ENCODE data around the gene NGFR. TPM values are rescaled to one million over a fixed set of nuclear protein-coding genes. Genes with fewer than 3 reads are reported as not detected.
A peak's percentile ranks its signal among the peaks of the same experiment; 100 is the strongest.

Gene NGFR
- total and polyA plus RNA-seq, 2 donors (not counting 1 experiment from before 2014, with no cell fraction given), result 0.14 to 0.17 TPM

DNA sequence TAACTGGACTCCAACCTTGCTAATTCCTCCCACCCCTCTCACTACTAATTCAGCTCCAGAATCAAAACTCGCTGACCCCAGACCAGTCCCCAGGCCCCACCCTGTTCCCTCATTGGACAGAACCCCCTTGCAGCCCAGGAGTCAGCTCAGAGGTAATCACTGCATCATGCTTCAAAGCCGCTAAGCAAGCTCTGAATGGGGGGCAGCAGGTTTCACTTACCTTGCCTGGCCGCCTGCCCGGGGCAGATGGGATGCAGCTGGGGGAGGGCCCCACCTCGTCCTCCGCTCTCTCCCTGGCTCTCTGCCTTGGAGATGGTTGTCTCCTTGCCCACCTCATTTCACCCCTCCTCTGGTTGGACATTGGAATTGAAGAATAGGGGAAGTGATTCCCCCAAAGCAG is 4.8 kb upstream of the NGFR start:
- peaks cover 17% of the 10 kb centered on the region for H3K27me3 ChIP-seq (ENCODE audit: control insufficient read depth, insufficient read depth, low read length)
- no peak for TF ChIP-seq EZH2 (IDR thresholded peaks at IDR 0.05; ENCODE audit: low read length, missing control alignments)
- TF ChIP-seq, protein P1, sequence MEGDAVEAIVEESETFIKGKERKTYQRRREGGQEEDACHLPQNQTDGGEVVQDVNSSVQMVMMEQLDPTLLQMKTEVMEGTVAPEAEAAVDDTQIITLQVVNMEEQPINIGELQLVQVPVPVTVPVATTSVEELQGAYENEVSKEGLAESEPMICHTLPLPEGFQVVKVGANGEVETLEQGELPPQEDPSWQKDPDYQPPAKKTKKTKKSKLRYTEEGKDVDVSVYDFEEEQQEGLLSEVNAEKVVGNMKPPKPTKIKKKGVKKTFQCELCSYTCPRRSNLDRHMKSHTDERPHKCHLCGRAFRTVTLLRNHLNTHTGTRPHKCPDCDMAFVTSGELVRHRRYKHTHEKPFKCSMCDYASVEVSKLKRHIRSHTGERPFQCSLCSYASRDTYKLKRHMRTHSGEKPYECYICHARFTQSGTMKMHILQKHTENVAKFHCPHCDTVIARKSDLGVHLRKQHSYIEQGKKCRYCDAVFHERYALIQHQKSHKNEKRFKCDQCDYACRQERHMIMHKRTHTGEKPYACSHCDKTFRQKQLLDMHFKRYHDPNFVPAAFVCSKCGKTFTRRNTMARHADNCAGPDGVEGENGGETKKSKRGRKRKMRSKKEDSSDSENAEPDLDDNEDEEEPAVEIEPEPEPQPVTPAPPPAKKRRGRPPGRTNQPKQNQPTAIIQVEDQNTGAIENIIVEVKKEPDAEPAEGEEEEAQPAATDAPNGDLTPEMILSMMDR (conservative IDR thresholded peaks at IDR 0.05 in 1 of 2, IDR thresholded peaks at IDR 0.05 in 1 of 2; ENCODE audit: low read depth in 1 of 2, low read length in 2 of 2), result no peak
- H3K79me2 ChIP-seq (ENCODE audit: control insufficient read depth, insufficient read depth, low read length), result no peaks in the 10 kb centered on the region
- no peaks in the 10 kb centered on the region for H3K36me3 ChIP-seq (ENCODE audit: control insufficient read depth, insufficient read depth, low read length)
- no peaks in the 10 kb centered on the region for H3K9me3 ChIP-seq (ENCODE audit: control insufficient read depth, insufficient read depth, low read depth, low read length)
- no peak overlapping the region for H3K4me3 ChIP-seq (replicated peaks in 1 of 4; ENCODE audit: control extremely low read depth in 1 of 4, insufficient read depth in 1 of 4, low read depth in 3 of 4, low read length in 4 of 4)
- no peak overlapping the region for H3K4me2 ChIP-seq (ENCODE audit: extremely low read depth, insufficient read depth, low read length)
- H3K27ac ChIP-seq (ENCODE audit: insufficient read depth, low read length), result no peak overlapping the region
- H3K4me1 ChIP-seq (ENCODE audit: control insufficient read depth, extremely low read depth, insufficient read depth, low read length), result no peaks in the 10 kb centered on the region
- no peak for DNase-seq (ENCODE audit: low read depth in 2 of 2)
- H2AFZ ChIP-seq (ENCODE audit: low read length), result no peak overlapping the region
- H4K20me1 ChIP-seq (ENCODE audit: control insufficient read depth, extremely low read depth, insufficient read depth, low read length), result no peaks in the 10 kb centered on the region
- H3K9ac ChIP-seq (ENCODE audit: insufficient read depth, low read length), result no peak overlapping the region

- no peak overlapping the region for H3K4me2 ChIP-seq (ENCODE audit: extremely low read depth, insufficient read depth, low read length)
- no peak for DNase-seq (ENCODE audit: low read depth in 2 of 2)
- TF ChIP-seq EZH2 (IDR thresholded peaks at IDR 0.05; ENCODE audit: low read length, missing control alignments), result no peak
- TF ChIP-seq, protein P1 (conservative IDR thresholded peaks at IDR 0.05 in 1 of 2, IDR thresholded peaks at IDR 0.05 in 1 of 2; ENCODE audit: low read depth in 1 of 2, low read length in 2 of 2), result no peak
- H3K79me2 ChIP-seq (ENCODE audit: control insufficient read depth, insufficient read depth, low read length), result no peaks in the 10 kb centered on the region
- H3K27me3 ChIP-seq (ENCODE audit: control insufficient read depth, insufficient read depth, low read length), result peaks cover 16% of the 10 kb centered on the region
- no peak overlapping the region for H2AFZ ChIP-seq (ENCODE audit: low read length)
- H3K9ac ChIP-seq (ENCODE audit: insufficient read depth, low read length), result no peak overlapping the region
- no peaks in the 10 kb centered on the region for H3K36me3 ChIP-seq (ENCODE audit: control insufficient read depth, insufficient read depth, low read length)
- no peaks in the 10 kb centered on the region for H4K20me1 ChIP-seq (ENCODE audit: control insufficient read depth, extremely low read depth, insufficient read depth, low read length)
- no peaks in the 10 kb centered on the region for H3K9me3 ChIP-seq (ENCODE audit: control insufficient read depth, insufficient read depth, low read depth, low read length)
- no peak overlapping the region for H3K27ac ChIP-seq (ENCODE audit: insufficient read depth, low read length)
- no peaks in the 10 kb centered on the region for H3K4me1 ChIP-seq (ENCODE audit: control insufficient read depth, extremely low read depth, insufficient read depth, low read length)
- H3K4me3 ChIP-seq (replicated peaks in 1 of 4; ENCODE audit: control extremely low read depth in 1 of 4, insufficient read depth in 1 of 4, low read depth in 3 of 4, low read length in 4 of 4), result no peak overlapping the region
Measured at GRCh38 chr17:49491192-49491769, 3.8 kb upstream of the NGFR start.

- Histone ChIP-seq H3K27ac (ENCODE audit: insufficient read depth, low read length) (no peak overlapping the region), H3K4me2 (ENCODE audit: extremely low read depth, insufficient read depth, low read length) (peak overlapping the region; percentile 51), H4K20me1 (ENCODE audit: control insufficient read depth, extremely low read depth, insufficient read depth, low read length) (no peaks in the 10 kb centered on the region), H3K9me3 (ENCODE audit: control insufficient read depth, insufficient read depth, low read depth, low read length) (no peaks in the 10 kb centered on the region), H3K27me3 (ENCODE audit: control insufficient read depth, insufficient read depth, low read length) (peaks cover 41% of the 10 kb centered on the region), H3K4me3 (replicated peaks in 1 of 4; ENCODE audit: control extremely low read depth in 1 of 4, insufficient read depth in 1 of 4, low read depth in 3 of 4, low read length in 4 of 4) (no peak overlapping the region), H3K79me2 (ENCODE audit: control insufficient read depth, insufficient read depth, low read length) (no peaks in the 10 kb centered on the region), H3K9ac (ENCODE audit: insufficient read depth, low read length) (no peak overlapping the region), H3K36me3 (ENCODE audit: control insufficient read depth, insufficient read depth, low read length) (no peaks in the 10 kb centered on the region), H3K4me1 (ENCODE audit: control insufficient read depth, extremely low read depth, insufficient read depth, low read length) (peaks cover 2% of the 10 kb centered on the region), H2AFZ (ENCODE audit: low read length) (no peak overlapping the region)
- TF ChIP-seq, protein P1 (conservative IDR thresholded peaks at IDR 0.05 in 1 of 2, IDR thresholded peaks at IDR 0.05 in 1 of 2; ENCODE audit: low read depth in 1 of 2, low read length in 2 of 2), result no peak
- no peak for TF ChIP-seq EZH2 (IDR thresholded peaks at IDR 0.05; ENCODE audit: low read length, missing control alignments)
- no peak for DNase-seq (ENCODE audit: low read depth in 2 of 2)
Measured at GRCh38 chr17:49494399-49494985, 601 bp upstream of the NGFR start.
